Endothelial cell of umbilical vein (primary cell): ENCODE data around the gene KRTAP1-3. TPM values are rescaled to one million over a fixed set of nuclear protein-coding genes. Genes with fewer than 3 reads are reported as not detected.
"Not testable (repeated sequence)": the region's sequence is repeated elsewhere in the genome, so short reads cannot be mapped to it uniquely, and the experiment has no call there.

Source experiments
- BruUV-seq: library from RNA; stranded (reverse); fragments of 400-500 nt; replicated peaks from 2 replicates; lab custom pipeline; 2021; lab: Mats Ljungman, UMichigan
- CTCF ChIA-PET: fragments of 300-600, 350-600 bp; sonication (Branson Sonifier 250); formaldehyde crosslinking; loops from one replicate; lab custom pipeline; 2021; ENCODE audit warnings: antibody characterized with exemption, inconsistent platforms; lab: Charles Lee
- POLR2A ChIA-PET: fragments of 300-600, 350-600 bp; sonication (Branson Sonifier 250); formaldehyde crosslinking; loops from one replicate; lab custom pipeline; 2021; ENCODE audit warnings: antibody characterized with exemption, inconsistent platforms; lab: Charles Lee
- DNase-seq: peaks from one replicate; pipeline ENCODE4 v3.0.0-alpha.2; 2011; ENCODE audit warnings: low read depth, low spot score
- FAIRE-seq: peaks from 2 replicates; lab custom pipeline; 2011; peaks lifted over from hg19 to GRCh38; lab: Jason Lieb, UNC
- H2AFZ ChIP-seq: 2 replicates; pipeline ENCODE4 v1.6.0; 2012; ENCODE audit warnings: low read depth, low read length, control low read depth, inconsistent platforms
- H3K27ac ChIP-seq: 2 replicates; pipeline ENCODE4 v1.5.1; 2011; ENCODE audit warnings: low read depth, mild to moderate bottlenecking, control low read depth, low read length, moderate library complexity; ENCODE audit not compliant: insufficient read depth
- H3K27me3 ChIP-seq, 2 experiments: 2 replicates each; pipeline versions ENCODE4 v1.6.0 to v1.6.1; 2011; ENCODE audit warnings: low read length in 2 of 2, mixed read lengths in 1 of 2; ENCODE audit not compliant: control insufficient read depth in 2 of 2, insufficient read depth in 2 of 2
- H3K36me3 ChIP-seq, 2 experiments: 2 replicates in 1 of 2; 3 replicates in 1 of 2; pipeline ENCODE4 v1.5.1; 2011; ENCODE audit warnings: low read length in 2 of 2, mild to moderate bottlenecking in 1 of 2, moderate library complexity in 1 of 2; ENCODE audit not compliant: control insufficient read depth in 2 of 2, insufficient read depth in 2 of 2; ENCODE audit errors: extremely low read depth in 1 of 2
- H3K4me1 ChIP-seq: 3 replicates; pipeline ENCODE4 v1.5.1; 2011; ENCODE audit warnings: mild to moderate bottlenecking, low read length; ENCODE audit not compliant: control insufficient read depth, insufficient read depth; ENCODE audit errors: extremely low read depth
- H3K4me2 ChIP-seq: 2 replicates; pipeline ENCODE4 v1.6.1; 2011; ENCODE audit warnings: low read length, control low read depth, mixed read lengths; ENCODE audit not compliant: insufficient read depth
- H3K4me3 ChIP-seq, 3 experiments: fragments of 200-600 bp in 1 of 3; sonication (generic), shearing (Covaris generic) in 1 of 3; replicated peaks in 1 of 3; 2 replicates each; pipeline ENCODE4 v1.5.1; 2011 to 2016; ENCODE audit warnings: control low read depth in 3 of 3, low read length in 3 of 3, mild to moderate bottlenecking in 2 of 3, inconsistent platforms in 1 of 3, low read depth in 1 of 3, moderate library complexity in 1 of 3; ENCODE audit not compliant: insufficient read depth in 1 of 3
- H3K79me2 ChIP-seq: 2 replicates; pipeline ENCODE4 v1.6.0; 2012; ENCODE audit warnings: low read length, inconsistent platforms; ENCODE audit not compliant: control insufficient read depth, insufficient read depth
- H3K9ac ChIP-seq: replicated peaks from 2 replicates; pipeline ENCODE3; 2011; ENCODE audit warnings: low read length, control low read depth; ENCODE audit not compliant: insufficient read depth; ENCODE audit errors: extremely low read depth
- H3K9me1 ChIP-seq: replicated peaks from 3 replicates; pipeline ENCODE4 v1.6.0; 2011; ENCODE audit warnings: mild to moderate bottlenecking, low read length; ENCODE audit not compliant: control insufficient read depth, insufficient read depth; ENCODE audit errors: extremely low read depth
- H3K9me3 ChIP-seq: replicated peaks from 2 replicates; pipeline ENCODE4 v1.5.1; 2012; ENCODE audit warnings: low read length, inconsistent platforms; ENCODE audit not compliant: control insufficient read depth, insufficient read depth
- H4K20me1 ChIP-seq: replicated peaks from 2 replicates; pipeline ENCODE3; 2011; ENCODE audit warnings: mild to moderate bottlenecking, low read length; ENCODE audit not compliant: control insufficient read depth, insufficient read depth; ENCODE audit errors: extremely low read depth
- CTCF ChIP-seq, 2 donors: IDR thresholded peaks; 1 replicate in 1 of 2; 2 replicates in 1 of 2; pipeline ENCODE4 v1.5.1; 2011; ENCODE audit warnings: low read length in 2 of 2, mild to moderate bottlenecking in 2 of 2, moderate library complexity in 2 of 2, control low read depth in 1 of 2, inconsistent platforms in 1 of 2, low read depth in 1 of 2; ENCODE audit not compliant: insufficient read depth in 1 of 2; ENCODE audit errors: extremely low read depth in 1 of 2
- EZH2 ChIP-seq: IDR thresholded peaks from 2 replicates; pipeline ENCODE4 v1.6.1; 2012; ENCODE audit warnings: borderline replicate concordance, low read depth, mild to moderate bottlenecking, moderate library complexity, low read length, inconsistent platforms; ENCODE audit not compliant: severe bottlenecking
- JUN ChIP-seq: IDR thresholded peaks from 2 replicates; pipeline ENCODE4 v1.6.1; 2011; ENCODE audit warnings: borderline replicate concordance, low read depth; ENCODE audit not compliant: insufficient read length, insufficient read depth
- MYC ChIP-seq: IDR thresholded peaks from one replicate; pipeline ENCODE4 v1.6.1; 2011; ENCODE audit warnings: mild to moderate bottlenecking, low read depth, low read length
- POLR2A ChIP-seq: IDR thresholded peaks from 2 replicates; pipeline ENCODE4 v1.6.1; 2012; ENCODE audit warnings: low read depth, mild to moderate bottlenecking, control low read depth, low read length
- dilution Hi-C: fragments of 300-500 bp; cut with MboI; formaldehyde crosslinking; loops from one replicate; pipeline ENCODE4 v1.15.0; 2019; ENCODE audit warnings: low sequenced_read_pairs; ENCODE audit not compliant: extremely low pct_ligation_motif_present
- intact Hi-C: fragments of 100-400 bp; cut with micrococcal nuclease; formaldehyde crosslinking; loops from one replicate; pipeline ENCODE4 v1.10.0; 2022
- polyA plus RNA-seq, 4 experiments: library from polyadenylated mRNA; depleted of rRNA in 3 of 4; stranded (reverse) in 3 of 4; unstranded in 1 of 4; fragments of >200 nt; gene quantifications; 2 replicates each; pipeline versions ENCODE4 v1.2.1 to v1.2.3, GENCODE V29; 2011 to 2012; ENCODE audit warnings: missing spikeins in 1 of 4
- total RNA-seq: library from RNA; stranded (reverse); gene quantifications from 2 replicates; pipeline ENCODE4 v1.2.3, GENCODE V29; 2021

The KRTAP1-3 gene
- total and polyA plus RNA-seq, 2 donors (not counting 3 experiments of a cell fraction or from before 2014, with no cell fraction given): not detected

DNA sequence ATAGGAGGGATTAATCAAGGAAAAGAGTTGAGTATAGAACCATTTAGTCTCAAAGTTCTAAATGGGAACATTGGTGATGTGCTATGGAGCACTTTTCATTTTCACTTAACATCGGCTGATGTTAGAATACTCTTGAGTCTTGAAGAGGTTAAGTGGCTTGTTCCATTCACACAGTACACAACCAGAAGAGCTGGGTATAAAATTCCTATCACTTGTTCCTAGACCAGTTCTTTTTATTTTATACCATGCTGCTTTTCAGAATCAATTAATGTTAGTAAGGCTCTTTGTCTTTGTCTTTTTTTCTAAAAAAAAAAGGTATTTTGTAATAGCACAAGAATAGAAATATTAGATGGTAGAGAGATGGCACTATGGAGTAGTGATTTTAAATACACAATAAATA, 8.3 kb upstream of the KRTAP1-3 start:
- Histone ChIP-seq H2AFZ (no peak overlapping the region), H3K9me1 (no peaks in the 10 kb centered on the region), H4K20me1 (no peaks in the 10 kb centered on the region), H3K79me2 (no peaks in the 10 kb centered on the region), H3K36me3 (no peaks in the 10 kb centered on the region), H3K9ac (no peak overlapping the region), H3K27ac (no peak overlapping the region), H3K9me3 (no peaks in the 10 kb centered on the region), H3K4me3 (no peak overlapping the region), H3K4me2 (no peak overlapping the region), H3K4me1 (no peaks in the 10 kb centered on the region), H3K27me3 (peaks cover 0 to 4% of the 10 kb centered on the region in 2 experiments)
- dilution Hi-C loops: no loop called here
- TF ChIP-seq MYC (no peak), JUN (no peak), POLR2A (no peak), EZH2 (no peak), CTCF (IDR thresholded peaks at IDR 0.05; ENCODE audit: extremely low read depth in 1 of 2, insufficient read depth in 1 of 2, low read depth in 1 of 2, low read length in 2 of 2) (no peak)
- POLR2A ChIA-PET: no interaction called here
- FAIRE-seq (no peak), DNase-seq (no peak)
- intact Hi-C loops: no loop called here
- no TSS peak for BruUV-seq
- CTCF ChIA-PET: interaction anchor here (1.0 kb wide), 1 partner anchor 8 kb away, joined by 3 read pairs; the partner anchor contains the start of gene KRTAP1-3

- H3K27ac ChIP-seq, H3K4me2 ChIP-seq: not testable (repeated sequence)
These were observed 6.3 kb upstream of the KRTAP1-3 start, which contains the start of gene KRTAP1-1 for GRCh38 chr17:41040783-41041571. TSS of gene KRTAP1-1 (minus strand) at chr17:41041450. CDS start at chr17:41041397, 53 bp downstream.

More at GRCh38 chr17:41040783-41041571, 6.3 kb upstream of the KRTAP1-3 start, which contains the start of gene KRTAP1-1:
- H3K4me3 ChIP-seq, CTCF ChIA-PET, dilution Hi-C loops, H2AFZ ChIP-seq, H3K4me1 ChIP-seq, H4K20me1 ChIP-seq, H3K79me2 ChIP-seq, H3K9me1 ChIP-seq, POLR2A ChIA-PET, FAIRE-seq, DNase-seq, H3K9me3 ChIP-seq, H3K9ac ChIP-seq, H3K27me3 ChIP-seq, intact Hi-C loops, H3K36me3 ChIP-seq, BruUV-seq: not testable (repeated sequence)
